ENCODE measurements around the gene C14orf119.

- TF ChIP-seq CTCF (IDR thresholded peaks at IDR 0.05) (no peak), CREB1 (CRISPR knock-in tag; IDR thresholded peaks at IDR 0.05) (no peak), NR2C2 (CRISPR knock-in tag; IDR thresholded peaks at IDR 0.05) (no peak)
These were observed 43.9 kb upstream of the C14orf119 start for GRCh38 chr14:23051141-23052057.

Measured in WTC11 (cell line).